Neural cell (in vitro differentiated cells): ENCODE measurements around the gene SLC23A3. TPM values are rescaled to one million over a fixed set of nuclear protein-coding genes. Genes with fewer than 3 reads are reported as not detected.

Experiments
- H2AFZ ChIP-seq: fragments of 200-600, 300-800 bp; sonication (generic), shearing (Covaris generic); 2 replicates; pipeline ENCODE4 v1.6.0; 2014; ENCODE audit warnings: low read depth, mild to moderate bottlenecking, antibody characterized with exemption, low read length, moderate library complexity
- H3F3A ChIP-seq: fragments of 200-600 bp; shearing (Covaris generic); 2 replicates; pipeline ENCODE4 v1.6.1; 2016; ENCODE audit warnings: mild to moderate bottlenecking, moderate library complexity, mixed read lengths, antibody characterized with exemption, low read length; ENCODE audit not compliant: insufficient read depth, poor library complexity, severe bottlenecking
- H3K27ac ChIP-seq: fragments of 200-600, 300-800 bp; sonication (generic), shearing (Covaris generic); 2 replicates; pipeline ENCODE4 v1.5.1; 2014; ENCODE audit warnings: mild to moderate bottlenecking, low read length, moderate library complexity
- H3K27me3 ChIP-seq: fragments of 300-800, 200-600 bp; sonication (generic), shearing (Covaris generic); 2 replicates; pipeline ENCODE4 v1.6.0; 2014; ENCODE audit warnings: mild to moderate bottlenecking, low read depth, low read length, moderate library complexity; ENCODE audit not compliant: insufficient read depth
- H3K36me3 ChIP-seq: fragments of 300-800, 200-600 bp; sonication (generic), shearing (Covaris generic); 2 replicates; pipeline ENCODE4 v1.5.1; 2014; ENCODE audit warnings: mild to moderate bottlenecking, antibody characterized with exemption, low read length, moderate library complexity; ENCODE audit not compliant: insufficient read depth
- H3K4me2 ChIP-seq: fragments of 300-800, 200-600 bp; sonication (generic), shearing (Covaris generic); 2 replicates; pipeline ENCODE4 v1.6.0; 2014; ENCODE audit warnings: mild to moderate bottlenecking, low read length
- H3K4me3 ChIP-seq: fragments of 300-800, 200-600 bp; sonication (generic), shearing (Covaris generic); 2 replicates; pipeline ENCODE4 v1.5.1; 2014; ENCODE audit warnings: mild to moderate bottlenecking, low read length, moderate library complexity
- H3K79me2 ChIP-seq: fragments of 200-600 bp; shearing (Covaris generic); replicated peaks from 2 replicates; pipeline ENCODE4 v1.6.0; 2014; ENCODE audit warnings: mild to moderate bottlenecking, low read length, moderate library complexity; ENCODE audit not compliant: insufficient read depth
- H3K9ac ChIP-seq: fragments of 300-800, 200-600 bp; sonication (generic), shearing (Covaris generic); 2 replicates; pipeline ENCODE4 v1.6.1; 2016; ENCODE audit warnings: mild to moderate bottlenecking, low read length, mixed read lengths
- H3K9me2 ChIP-seq: fragments of 200-600 bp; shearing (Covaris generic); 2 replicates; pipeline ENCODE4 v1.6.1; 2016; ENCODE audit warnings: mild to moderate bottlenecking, low read length, mixed read lengths; ENCODE audit not compliant: insufficient read depth
- H3K9me3 ChIP-seq: fragments of 200-600, 300-800 bp; sonication (generic), shearing (Covaris generic); 2 replicates; pipeline ENCODE4 v1.6.1; 2016; ENCODE audit warnings: mild to moderate bottlenecking, mixed run types, low read length, moderate library complexity, mixed read lengths
- H4K20me1 ChIP-seq: fragments of 200-600 bp; shearing (Covaris generic); 2 replicates; pipeline ENCODE4 v1.6.1; 2016; ENCODE audit warnings: mild to moderate bottlenecking, mixed run types; ENCODE audit not compliant: insufficient read depth
- CTCF ChIP-seq: fragments of 450-650 bp; IDR thresholded peaks from 2 replicates; pipeline ENCODE4 v1.5.1; 2014; ENCODE audit warnings: antibody characterized with exemption, mild to moderate bottlenecking, moderate library complexity; ENCODE audit not compliant: poor library complexity, severe bottlenecking
- EP300 ChIP-seq: fragments of 450-650 bp; conservative IDR thresholded peaks from 2 replicates; pipeline ENCODE4 v1.6.1; 2014; ENCODE audit warnings: antibody characterized with exemption, mild to moderate bottlenecking, moderate library complexity; ENCODE audit not compliant: poor library complexity, severe bottlenecking
- EZH2 ChIP-seq: fragments of 200-600, 300-800 bp; shearing (Covaris generic), sonication (generic); IDR thresholded peaks from 2 replicates; pipeline ENCODE4 v1.6.1; 2014; ENCODE audit warnings: antibody characterized with exemption, low read length, borderline replicate concordance, mild to moderate bottlenecking; ENCODE audit not compliant: insufficient read depth, poor library complexity, severe bottlenecking
- MXI1 ChIP-seq: fragments of 450-650 bp; conservative IDR thresholded peaks from 2 replicates; pipeline ENCODE4 v1.6.1; 2014; ENCODE audit warnings: antibody characterized with exemption, mild to moderate bottlenecking; ENCODE audit not compliant: poor library complexity, severe bottlenecking
- POLR2AphosphoS5 ChIP-seq: IDR thresholded peaks from 2 replicates; pipeline ENCODE4 v1.6.1; 2012
- RAD21 ChIP-seq: fragments of 450-650 bp; conservative IDR thresholded peaks from 2 replicates; pipeline ENCODE4 v1.6.1; 2014; ENCODE audit warnings: antibody characterized with exemption, mild to moderate bottlenecking, moderate library complexity
- REST ChIP-seq: IDR thresholded peaks from 2 replicates; pipeline ENCODE4 v1.6.1; 2012; ENCODE audit warnings: borderline replicate concordance
- SMC3 ChIP-seq: fragments of 450-650 bp; conservative IDR thresholded peaks from 2 replicates; pipeline ENCODE4 v1.6.1; 2014; ENCODE audit warnings: antibody characterized with exemption, mild to moderate bottlenecking, moderate library complexity; ENCODE audit not compliant: poor library complexity
- TAF1 ChIP-seq: IDR thresholded peaks from 2 replicates; pipeline ENCODE4 v1.6.1; 2012; ENCODE audit warnings: low read depth
- polyA plus RNA-seq: library from polyadenylated mRNA; depleted of rRNA; stranded (reverse); fragments of >200 nt; gene quantifications from 2 replicates; pipeline ENCODE4 v1.2.3, GENCODE V29; 2014

Gene SLC23A3
- polyA plus RNA-seq, 1 donor from 2014 or later = 0.28 TPM

- TF ChIP-seq CTCF = no peak
- no peak for TF ChIP-seq REST
- no peak for TF ChIP-seq TAF1
- no peak for TF ChIP-seq EZH2
- no peak for TF ChIP-seq POLR2AphosphoS5
- no peak for TF ChIP-seq MXI1
- no peak for TF ChIP-seq RAD21
- no peak for TF ChIP-seq SMC3
- no peak for TF ChIP-seq EP300
- no peak overlapping the region for H2AFZ ChIP-seq
- H3K9me3 ChIP-seq = no peaks in the 10 kb centered on the region
- no peaks in the 10 kb centered on the region for H4K20me1 ChIP-seq
- H3K4me3 ChIP-seq = no peak overlapping the region
- no peak overlapping the region for H3K4me2 ChIP-seq
- H3K36me3 ChIP-seq = no peaks in the 10 kb centered on the region
- H3K79me2 ChIP-seq = no peaks in the 10 kb centered on the region
- no peaks in the 10 kb centered on the region for H3K27me3 ChIP-seq
- H3K9me2 ChIP-seq = no peaks in the 10 kb centered on the region
- no peak overlapping the region for H3K27ac ChIP-seq
- H3F3A ChIP-seq = no peaks in the 10 kb centered on the region
- H3K9ac ChIP-seq = no peak overlapping the region
These were observed 45.3 kb downstream of the SLC23A3 start for GRCh38 chr2:219124381-219125110.

GRCh38 chr2:219123356-219124135 is 46.3 kb downstream of the SLC23A3 start:
- H4K20me1 ChIP-seq = no peaks in the 10 kb centered on the region
- no peaks in the 10 kb centered on the region for H3K36me3 ChIP-seq
- H3K4me3 ChIP-seq = no peak overlapping the region
- no peak overlapping the region for H3K27ac ChIP-seq
- no peaks in the 10 kb centered on the region for H3K9me3 ChIP-seq
- no peak overlapping the region for H3K4me2 ChIP-seq
- no peaks in the 10 kb centered on the region for H3F3A ChIP-seq
- no peaks in the 10 kb centered on the region for H3K9me2 ChIP-seq
- no peak for TF ChIP-seq EZH2
- no peak for TF ChIP-seq RAD21
- no peak for TF ChIP-seq MXI1
- no peak for TF ChIP-seq CTCF
- TF ChIP-seq REST = no peak
- TF ChIP-seq EP300 = no peak
- TF ChIP-seq TAF1 = no peak
- no peak for TF ChIP-seq POLR2AphosphoS5
- no peak for TF ChIP-seq SMC3
- no peaks in the 10 kb centered on the region for H3K79me2 ChIP-seq
- H3K27me3 ChIP-seq = no peaks in the 10 kb centered on the region
- H3K9ac ChIP-seq = no peak overlapping the region
- no peak overlapping the region for H2AFZ ChIP-seq
